HG03064 (cell line): Measurements from ENCODE around the gene CD2.

Experiments
- ATAC-seq: cut with Tn5 transposase; IDR thresholded peaks from one replicate; pipeline ENCODE4 v1.9.1; 2021; ENCODE audit warnings: low read depth; ENCODE audit not compliant: unreplicated experiment

The CD2 gene, protein sequence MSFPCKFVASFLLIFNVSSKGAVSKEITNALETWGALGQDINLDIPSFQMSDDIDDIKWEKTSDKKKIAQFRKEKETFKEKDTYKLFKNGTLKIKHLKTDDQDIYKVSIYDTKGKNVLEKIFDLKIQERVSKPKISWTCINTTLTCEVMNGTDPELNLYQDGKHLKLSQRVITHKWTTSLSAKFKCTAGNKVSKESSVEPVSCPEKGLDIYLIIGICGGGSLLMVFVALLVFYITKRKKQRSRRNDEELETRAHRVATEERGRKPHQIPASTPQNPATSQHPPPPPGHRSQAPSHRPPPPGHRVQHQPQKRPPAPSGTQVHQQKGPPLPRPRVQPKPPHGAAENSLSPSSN

GRCh38 chr1:116754198-116754977 is at the start of gene CD2:
CD2 (plus strand) TSS chr1:116754430; CDS start chr1:116754493, 63 bp downstream.
- no peak for ATAC-seq

DNA sequence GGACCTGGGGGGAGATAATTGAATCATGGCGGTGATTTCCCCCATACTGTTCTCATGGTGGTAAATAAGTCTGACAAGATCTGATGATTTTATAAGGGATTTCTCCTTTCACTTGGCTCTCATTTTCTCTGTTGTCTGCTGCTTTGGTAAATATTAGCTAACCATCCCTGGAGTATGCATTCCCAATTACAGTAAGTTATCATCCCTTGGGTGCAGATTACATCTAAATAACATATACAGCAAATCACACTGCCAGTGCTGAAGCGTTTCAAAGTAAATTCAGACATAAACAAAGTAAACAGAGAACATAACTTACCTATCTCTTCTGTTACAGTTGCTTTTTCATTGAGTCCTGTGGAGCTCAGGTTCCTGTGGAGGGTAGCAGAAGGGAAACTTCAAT is 48.1 kb upstream of the CD2 start:
- no peak for ATAC-seq

- no peak for ATAC-seq
Observed at GRCh38 chr1:116706841-116707240, 47.4 kb upstream of the CD2 start.

- no peak for ATAC-seq
Observed at GRCh38 chr1:116708255-116708900, 45.9 kb upstream of the CD2 start.

GRCh38 chr1:116709666-116710167 is 44.5 kb upstream of the CD2 start:
- no peak for ATAC-seq

- ATAC-seq, result no peak
Observed at GRCh38 chr1:116710420-116711262, 43.6 kb upstream of the CD2 start.

- ATAC-seq, result no peak
Observed at GRCh38 chr1:116711263-116711840, 42.9 kb upstream of the CD2 start.

DNA sequence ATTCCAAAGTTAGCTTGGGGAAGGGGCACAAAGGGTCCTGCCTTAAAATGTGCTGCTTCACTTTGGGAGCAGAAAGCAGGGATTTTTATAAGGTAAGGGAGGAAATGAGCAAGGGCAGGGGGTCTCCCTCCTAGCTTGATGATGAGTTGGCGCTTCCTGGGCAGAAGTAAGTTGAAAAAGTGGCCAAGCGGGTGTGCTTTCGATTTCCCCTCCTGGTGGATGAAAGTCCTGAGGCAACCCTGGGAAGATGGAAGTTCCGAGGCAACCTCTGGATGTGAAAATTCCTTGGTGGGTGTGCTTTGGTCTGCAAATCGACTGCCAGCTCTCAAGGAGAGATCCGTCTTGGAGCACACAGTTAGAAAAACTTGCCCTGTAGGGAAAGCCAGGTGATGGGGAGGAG is 41.7 kb upstream of the CD2 start:
- no peak for ATAC-seq

GRCh38 chr1:116713474-116713873 is 40.8 kb upstream of the CD2 start:
- ATAC-seq, result no peak

DNA sequence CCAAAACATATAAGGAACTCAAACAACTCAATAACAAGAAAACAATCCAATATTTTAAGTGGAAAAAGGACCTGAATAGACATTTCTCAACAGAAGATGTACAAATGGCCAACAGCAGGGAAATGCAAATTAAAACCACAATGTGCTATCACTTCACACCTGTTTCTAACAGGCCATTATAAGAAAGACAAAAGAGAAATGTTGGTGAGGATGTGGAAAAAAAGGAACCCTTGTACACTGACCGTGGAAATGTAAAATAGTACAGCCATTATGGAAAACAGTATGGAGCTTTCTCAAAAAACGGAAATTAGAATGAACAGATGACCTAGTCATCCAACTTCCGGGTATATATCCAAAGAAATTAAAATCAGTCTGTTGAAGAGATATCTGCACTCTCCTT is 37.8 kb upstream of the CD2 start:
- no peak for ATAC-seq

DNA sequence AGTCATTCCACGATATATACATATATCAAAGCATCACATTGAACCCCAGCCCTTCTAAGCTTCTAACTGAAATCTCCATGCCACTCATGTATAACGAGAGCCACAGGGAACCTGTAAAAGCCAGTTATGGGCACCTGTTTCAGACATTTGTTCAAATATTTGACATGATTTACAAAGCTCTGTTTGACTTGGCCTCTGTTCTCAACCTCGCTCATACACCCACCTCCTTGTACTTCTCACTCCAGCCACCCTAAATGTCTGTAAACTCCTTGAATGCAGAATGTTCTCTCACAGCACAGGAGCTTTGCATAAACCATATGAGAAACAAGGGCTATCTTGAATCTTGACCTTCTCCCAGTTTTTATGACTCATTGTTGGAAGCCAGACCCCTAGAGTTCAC is 36.9 kb upstream of the CD2 start:
- ATAC-seq, result no peak

GRCh38 chr1:116720364-116721038 is 33.7 kb upstream of the CD2 start:
- no peak for ATAC-seq

GRCh38 chr1:116721039-116721405 is 33.2 kb upstream of the CD2 start:
- no peak for ATAC-seq

GRCh38 chr1:116721451-116722007 is 32.7 kb upstream of the CD2 start:
- ATAC-seq, result no peak

DNA sequence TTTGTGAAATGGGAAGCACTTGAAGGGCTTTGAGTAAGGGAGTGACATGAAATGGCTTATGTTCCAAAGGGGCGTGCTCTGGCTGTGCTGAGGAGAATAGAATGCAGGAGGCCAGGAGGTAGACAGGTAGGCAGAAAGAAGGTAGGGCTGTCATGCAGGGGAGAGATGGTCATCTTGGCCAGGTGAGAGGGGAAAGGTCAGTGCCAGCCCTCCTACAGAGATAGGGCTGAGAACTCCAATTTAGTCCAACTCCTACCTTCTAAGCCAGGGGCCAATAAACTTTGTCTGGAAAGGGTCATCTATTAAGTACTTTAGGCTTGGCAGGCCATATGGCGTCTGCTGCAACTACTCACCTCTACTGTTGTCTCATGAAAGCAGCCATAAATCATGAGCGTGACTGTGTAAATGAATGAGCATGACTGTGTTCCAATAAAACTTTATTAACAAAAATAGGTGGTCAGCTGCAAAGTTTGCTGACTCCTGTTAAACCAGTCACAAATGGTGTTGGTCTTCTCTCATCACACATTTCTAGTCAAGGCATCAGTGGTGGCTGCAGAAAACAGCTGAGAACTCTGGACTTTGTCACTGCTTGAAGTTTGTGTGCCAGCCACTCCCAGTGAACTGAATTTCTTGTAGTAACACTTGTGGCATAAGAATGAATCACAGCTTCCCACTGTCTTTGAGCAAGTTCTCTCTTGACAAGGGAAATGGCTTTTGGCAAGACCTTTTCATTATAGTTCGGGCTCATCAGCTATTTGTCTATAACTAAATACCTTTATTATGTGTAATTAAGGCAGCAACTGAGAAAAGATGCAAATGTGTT is 32.0 kb upstream of the CD2 start:
- no peak for ATAC-seq

DNA sequence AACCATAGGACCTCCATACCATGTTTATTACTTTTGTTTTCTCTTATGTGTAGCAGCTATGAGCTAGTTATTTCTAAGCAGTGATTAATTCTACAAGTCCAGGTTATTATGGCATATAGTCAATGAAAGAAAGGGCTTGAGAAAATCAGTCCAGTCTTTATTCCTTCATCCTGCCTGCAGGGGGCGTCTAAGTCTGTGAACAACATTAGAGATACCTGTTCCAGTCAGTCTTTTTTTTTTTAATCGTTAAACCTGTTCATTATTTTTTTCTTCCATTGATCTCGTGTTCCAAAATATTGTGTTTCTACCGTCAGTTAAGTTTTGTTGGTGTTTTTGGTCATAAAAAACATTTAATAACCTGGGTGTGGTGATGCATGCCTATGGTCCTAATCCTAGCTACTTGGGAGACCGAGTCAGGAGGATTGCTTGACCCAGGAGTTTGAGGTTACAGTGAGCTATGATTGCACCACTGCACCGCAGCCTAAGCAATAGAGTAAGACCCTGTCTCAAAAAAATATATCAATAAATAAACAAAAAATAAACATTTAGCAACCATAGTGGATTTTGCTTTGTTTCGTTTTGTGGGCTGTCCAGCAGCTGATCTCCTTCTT is 29.4 kb upstream of the CD2 start:
- no peak for ATAC-seq

DNA sequence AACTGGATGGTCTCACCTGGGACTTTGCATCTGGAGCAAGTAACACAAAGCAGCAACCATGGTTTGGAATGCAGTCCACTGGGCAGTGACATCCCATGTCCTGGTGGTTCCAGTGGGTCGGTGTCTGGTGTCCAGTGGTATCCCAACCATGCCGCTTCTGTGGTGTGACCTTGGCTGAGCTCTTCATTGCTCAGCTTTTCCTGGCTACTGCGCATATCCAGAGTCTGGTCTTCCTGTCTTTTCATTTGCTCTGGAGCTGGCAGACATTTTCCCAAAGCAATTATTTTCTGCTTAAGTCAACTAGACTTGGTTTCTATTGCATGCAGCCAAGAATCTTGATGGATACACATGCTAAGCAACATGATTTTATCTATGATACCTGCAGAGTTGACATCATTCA is 28.4 kb upstream of the CD2 start:
- ATAC-seq, result no peak
